ENCODE data around the gene SLC36A2.
"Not testable (repeated sequence)": the region's sequence is repeated elsewhere in the genome, so short reads cannot be mapped to it uniquely, and the experiment has no call there.

Gene SLC36A2

DNA sequence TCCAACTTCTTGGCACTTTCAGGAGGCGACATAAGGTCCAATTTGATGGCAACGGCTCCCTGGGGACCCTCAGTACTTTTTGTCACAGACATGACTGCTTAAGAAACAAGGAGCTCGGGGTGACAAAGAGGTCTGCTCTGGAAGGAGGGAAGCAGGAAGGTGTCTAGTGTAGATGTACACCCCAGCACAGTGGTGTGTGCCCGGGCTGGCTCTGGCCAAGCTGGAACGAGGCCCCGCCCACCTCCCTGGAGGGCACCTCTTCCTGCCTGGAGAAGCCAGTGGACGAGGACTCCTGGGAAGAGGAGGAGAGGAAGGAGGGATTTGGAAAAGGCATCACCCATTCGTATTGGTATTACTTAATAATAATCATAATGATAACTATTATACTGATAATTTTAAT lies at the start of gene SLC36A2:
SLC36A2 (minus strand) TSS at position 191 of the 400 bp plus-strand sequence; CDS start at position 92, 99 bp downstream.
- no peak for DNase-seq

DNA sequence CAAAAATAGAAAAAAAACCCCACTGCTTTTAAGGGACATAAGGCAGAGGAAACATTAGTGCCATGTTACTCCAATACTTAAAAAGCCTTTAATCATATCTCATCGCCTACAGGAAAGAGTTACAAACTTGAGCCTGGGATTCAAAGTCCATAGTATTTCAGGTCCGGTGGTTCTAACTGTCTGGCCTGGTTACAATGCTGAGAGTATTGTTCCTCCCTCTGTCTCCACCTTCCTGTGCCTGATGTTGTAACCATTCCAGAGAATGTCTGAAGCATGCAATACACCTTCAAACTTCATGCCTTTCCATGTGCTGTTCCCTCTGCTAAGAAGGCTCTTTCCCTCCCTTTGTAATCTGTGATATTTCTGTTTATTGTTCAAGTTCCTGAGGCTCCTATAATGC lies 41.6 kb upstream of the SLC36A2 start:
- no peak for DNase-seq

DNA sequence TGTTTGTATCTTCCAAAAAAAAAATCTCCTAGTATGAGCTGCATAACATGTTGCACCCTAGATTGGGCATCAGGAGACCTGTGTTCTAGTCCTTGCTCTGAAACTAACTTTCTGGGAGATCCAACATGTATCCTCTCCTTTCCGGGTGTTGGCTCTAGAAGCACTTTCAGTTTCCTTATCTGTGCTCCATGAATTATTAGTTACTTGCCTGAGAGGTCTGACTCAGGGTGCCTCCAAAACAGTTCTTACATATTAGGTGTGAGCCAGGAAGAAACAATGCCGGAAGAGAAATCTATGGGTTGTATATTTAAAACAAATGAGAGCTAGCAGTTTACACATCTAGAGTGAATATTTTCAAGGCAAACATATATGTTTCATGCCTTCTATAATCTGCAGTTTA lies 36.7 kb upstream of the SLC36A2 start:
- DNase-seq, result no peak

DNA sequence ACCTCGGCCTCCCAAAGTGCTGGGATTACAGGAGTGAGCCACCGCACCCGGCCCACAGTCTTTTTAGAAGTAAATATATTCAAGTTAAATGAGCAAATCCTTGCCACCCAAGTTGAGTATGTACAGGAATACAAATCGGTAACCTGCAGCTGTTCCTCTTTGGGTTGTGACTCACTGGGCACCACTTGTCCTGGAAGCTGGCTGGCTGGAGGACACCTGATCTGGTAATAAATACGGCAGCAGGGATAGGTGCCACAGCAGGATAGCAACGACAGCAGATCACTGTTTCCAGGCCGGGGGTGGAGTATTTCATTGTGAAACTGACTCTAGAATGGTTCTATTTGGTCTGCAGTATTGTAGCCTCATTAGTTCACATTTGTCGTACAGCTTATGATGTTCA lies 35.7 kb upstream of the SLC36A2 start:
- no peak for DNase-seq

DNA sequence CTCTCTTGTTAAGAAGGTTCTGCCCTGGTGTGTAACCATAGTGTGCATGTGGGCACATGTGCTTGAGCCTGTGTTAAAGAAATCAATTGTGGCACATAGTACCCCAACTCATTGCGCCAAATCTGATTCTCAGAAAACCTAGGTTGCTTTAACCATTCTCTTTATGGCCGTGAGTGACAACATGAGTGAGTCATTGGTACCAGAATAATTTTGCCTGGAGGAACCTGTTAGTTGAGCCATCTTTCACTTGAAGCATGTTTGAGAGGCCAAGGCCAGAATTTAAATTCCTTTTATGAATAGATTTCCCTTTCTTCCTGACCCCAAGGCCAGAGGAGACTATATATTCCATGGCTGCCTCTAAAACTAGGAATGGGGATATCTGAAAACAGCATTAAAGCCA lies 35.2 kb upstream of the SLC36A2 start:
- DNase-seq, result no peak

DNA sequence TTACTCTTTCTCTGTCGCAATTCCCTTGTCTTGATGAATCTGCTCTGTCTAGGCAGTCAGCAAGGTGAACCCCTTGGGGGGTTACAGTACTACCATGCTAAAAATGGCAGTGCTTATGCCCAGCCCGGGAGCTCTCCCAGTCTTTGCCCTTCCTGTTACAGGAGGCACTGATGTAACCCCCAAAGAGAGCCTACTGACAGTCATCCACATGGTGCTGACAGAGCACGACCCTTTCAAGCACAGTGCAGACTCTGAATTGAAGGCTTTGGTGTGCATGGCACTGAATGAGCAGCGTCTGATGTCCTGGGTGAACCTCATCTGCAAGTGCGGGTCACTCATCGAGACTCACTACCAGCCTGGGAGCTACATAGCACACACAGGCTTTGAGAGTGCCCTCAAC lies 34.5 kb upstream of the SLC36A2 start:
- DNase-seq, result no peak

DNA sequence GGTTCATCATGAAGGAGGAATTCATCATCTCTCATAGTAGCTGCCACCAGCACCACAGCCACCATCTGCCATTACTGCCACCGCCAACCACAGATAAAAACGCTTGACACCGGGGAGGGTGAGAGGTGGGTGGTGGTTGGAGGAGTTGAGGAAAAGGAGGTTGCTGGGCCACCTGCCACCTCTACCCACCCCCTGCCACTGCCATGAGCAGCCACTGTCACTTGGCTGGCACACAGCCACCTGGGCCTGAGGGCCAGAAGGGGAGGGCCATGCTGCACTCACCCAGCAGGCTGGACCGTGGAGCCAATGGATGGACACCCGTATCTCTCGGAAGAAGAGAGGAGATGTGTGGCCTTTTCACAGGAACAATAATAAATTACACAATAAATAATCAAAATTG lies 31.3 kb upstream of the SLC36A2 start:
- no peak for DNase-seq

DNA sequence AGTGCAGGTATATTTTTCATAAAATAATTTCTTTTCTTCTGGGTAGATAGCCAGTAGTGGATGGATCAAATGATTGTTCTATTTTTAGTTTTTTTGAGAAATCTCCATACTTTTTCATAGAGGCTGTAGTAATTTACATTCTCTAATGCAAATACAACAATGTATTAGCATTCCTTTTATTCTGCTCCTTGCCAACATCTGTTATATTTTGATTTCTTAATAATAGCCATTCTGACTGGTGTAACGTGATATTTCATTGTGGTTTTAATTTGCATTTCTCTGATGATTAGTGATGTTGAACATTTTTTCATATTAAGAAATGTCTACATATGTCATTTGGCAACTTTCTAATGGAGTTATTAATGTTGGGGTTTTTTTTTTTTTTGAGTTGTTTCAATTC lies 27.2 kb upstream of the SLC36A2 start:
- no peak for DNase-seq

DNA sequence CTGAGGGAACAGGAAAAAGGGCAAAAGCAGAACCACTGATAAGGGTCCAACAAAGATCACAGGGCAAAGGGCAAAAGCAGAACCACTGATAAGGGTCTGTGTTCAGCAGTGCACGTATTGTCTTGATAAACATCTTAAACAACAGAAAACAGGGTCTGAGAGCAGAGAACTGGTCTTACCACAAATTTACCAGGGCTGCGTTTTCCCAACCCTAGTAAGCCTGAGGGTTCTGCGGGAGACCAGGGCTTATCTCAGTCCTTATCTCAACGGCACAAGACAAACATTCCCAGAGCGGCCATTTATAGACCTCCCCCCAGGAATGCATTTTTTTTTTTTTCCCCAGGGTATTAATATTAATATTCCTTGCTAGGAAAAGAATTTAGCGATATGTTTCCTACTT lies 19.7 kb upstream of the SLC36A2 start:
- DNase-seq, result not testable (repeated sequence)

DNA sequence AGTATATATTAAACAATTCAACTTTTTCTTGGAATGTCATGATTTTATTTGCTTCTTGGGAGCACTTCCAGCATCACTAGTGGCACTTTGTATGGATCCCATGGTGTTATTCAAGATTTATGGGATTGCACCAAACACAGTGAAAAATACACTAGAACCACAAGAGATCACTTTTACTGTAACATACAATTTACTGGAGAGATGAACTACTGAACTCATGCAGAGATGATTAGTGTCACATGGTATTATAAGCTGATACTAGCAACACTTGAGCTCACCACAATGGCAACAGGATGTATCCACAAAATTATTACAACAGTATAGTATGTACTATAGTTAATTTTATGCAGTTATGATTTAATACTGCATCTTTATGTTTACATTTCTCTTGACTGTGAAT lies 16.3 kb upstream of the SLC36A2 start:
- no peak for DNase-seq

DNA sequence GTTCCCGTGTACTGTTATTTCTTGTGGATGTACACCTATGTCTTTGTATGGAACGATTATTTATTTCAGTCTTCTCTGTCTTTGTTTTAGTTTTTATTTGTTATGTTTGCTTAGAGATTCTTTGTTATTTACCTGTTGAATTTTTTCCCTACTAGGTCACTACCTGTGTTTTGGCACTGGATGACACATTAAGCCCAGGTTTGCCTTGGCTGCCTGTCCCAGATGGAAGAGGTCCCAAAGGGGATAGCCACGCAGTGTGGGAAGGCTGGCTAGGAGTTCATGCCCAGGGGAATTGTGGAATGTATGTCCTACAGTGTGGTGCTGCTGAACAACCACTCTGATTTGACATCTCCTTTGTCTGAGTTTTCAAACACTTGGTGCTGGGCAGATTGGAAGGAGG lies 15.6 kb upstream of the SLC36A2 start:
- DNase-seq, result no peak

DNA sequence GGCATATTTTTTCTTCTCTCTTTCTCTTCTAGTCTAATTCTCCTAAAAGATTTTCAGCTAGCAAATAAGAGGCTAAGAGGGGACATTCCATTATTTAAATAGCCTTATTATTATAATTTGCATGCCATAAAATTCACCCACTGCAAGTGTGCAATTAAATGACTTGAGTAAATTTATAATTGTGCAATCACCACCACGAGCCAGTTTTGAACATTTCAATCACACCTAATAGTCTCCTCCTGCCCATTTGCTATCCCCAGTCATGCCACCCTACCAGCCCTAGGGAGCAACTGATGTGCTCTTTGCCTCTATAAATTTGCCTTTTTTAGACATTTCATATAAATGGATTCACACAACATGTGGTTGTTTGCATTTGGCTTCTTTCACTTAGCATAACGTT lies 12.0 kb upstream of the SLC36A2 start:
- DNase-seq, result no peak

DNA sequence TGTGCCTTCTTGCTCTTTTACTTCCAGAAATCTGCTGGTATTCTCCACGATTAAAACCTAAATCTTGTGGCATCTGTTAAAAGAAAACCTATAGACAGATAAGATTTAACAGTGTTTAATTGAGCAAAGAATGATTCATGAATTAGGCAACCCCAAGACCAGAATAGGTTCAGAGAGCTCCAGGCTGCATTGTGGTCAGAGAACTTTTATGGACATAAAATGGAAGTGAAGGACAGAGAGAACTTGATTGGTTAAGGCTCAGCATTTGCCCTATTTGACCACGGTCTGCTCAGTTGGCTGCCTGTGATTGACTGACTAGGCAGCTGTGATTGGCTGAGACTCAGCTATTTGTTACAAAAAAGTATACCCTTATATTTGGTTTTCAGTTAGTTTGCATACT lies 10.4 kb upstream of the SLC36A2 start:
- no peak for DNase-seq

DNA sequence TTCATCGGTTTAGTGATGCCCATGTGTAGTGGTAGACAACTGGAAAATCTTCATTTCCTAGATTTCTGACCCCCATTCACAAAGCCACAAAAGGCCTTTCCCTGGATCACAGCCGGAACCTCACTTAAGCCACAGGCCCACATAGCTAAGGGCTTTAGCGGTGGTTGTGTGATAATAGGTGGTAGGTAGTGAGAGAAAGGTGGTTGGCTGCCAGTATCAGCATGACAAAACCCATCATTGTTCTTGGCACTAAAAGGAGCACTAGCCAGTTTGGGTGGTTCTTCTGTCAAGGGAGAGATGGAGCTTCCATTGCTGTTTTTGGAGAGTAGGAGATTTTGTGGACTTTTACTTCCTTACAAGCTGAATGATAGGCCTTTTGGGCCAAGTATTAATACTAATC lies 9.7 kb upstream of the SLC36A2 start:
- DNase-seq, result no peak

DNA sequence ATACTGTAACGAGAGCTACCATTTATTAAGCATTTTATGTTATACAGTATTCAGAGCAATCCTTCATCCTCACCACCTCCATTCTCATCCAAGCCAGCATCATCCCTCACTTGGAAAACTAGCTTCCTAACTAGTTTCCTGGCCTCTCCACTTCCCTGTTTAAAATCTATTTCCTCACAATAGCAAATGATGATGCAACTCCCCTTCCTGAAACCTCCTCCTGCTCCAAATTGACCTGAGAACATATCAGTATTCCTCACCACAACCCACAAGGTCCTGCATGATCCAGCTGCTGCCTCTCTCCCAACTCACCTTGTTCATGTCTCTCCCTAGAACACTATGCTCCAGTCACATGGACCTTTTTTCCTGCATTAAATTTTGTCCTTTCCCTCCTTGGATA lies 4.3 kb upstream of the SLC36A2 start:
- DNase-seq, result no peak

DNA sequence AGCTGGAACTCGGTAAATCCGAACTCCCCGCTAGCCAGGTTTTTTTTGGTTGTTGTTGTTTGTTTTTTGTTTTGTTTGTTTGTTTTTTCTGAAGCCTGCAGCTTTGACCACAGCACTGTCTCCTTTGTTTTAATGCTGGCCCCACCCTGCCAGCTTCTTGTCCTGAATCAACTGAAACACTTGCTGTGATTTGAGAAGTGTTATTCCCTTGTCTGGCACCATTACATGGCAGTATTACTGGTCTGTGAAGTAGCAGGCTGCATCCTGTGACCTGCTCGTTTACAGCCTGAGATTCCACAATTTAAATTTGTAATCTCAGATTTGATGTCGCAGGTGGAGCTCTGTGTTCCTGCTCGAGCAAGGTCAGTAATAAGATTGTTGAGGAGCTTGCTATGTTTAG lies 1.4 kb upstream of the SLC36A2 start:
- no peak for DNase-seq

DNA sequence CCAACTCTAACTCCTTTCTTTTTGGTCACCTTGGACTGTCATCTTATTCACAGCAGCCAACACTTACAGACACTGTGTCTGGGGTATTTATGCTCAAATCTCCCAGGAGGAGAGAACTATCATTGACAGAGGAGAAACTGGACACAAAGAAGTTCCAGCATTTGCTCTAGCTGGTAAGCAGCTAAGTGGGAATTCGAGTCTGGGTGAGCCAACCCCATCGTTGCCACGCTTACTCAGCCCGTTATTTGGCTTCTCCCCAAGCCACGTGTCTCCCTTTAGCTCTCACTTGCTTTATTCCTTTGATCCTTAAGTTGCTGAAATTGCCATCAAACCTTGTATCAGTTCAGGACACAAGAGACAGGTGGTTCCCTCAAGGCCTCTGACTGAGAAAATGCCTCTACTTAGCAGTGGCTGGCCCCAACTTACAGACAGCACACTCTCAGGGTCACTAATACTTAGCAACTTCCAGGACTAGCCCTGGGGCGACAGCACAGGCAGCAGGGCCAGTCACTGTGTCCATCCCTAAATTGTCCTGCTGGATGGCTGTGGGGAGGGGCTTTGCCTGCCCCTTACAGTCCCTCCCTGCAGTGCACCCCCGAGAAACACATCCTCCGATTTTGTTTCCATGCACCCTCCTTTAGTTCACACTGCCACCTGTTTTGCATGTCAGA lies 1.4 kb downstream of the SLC36A2 start:
- DNase-seq, result no peak

DNA sequence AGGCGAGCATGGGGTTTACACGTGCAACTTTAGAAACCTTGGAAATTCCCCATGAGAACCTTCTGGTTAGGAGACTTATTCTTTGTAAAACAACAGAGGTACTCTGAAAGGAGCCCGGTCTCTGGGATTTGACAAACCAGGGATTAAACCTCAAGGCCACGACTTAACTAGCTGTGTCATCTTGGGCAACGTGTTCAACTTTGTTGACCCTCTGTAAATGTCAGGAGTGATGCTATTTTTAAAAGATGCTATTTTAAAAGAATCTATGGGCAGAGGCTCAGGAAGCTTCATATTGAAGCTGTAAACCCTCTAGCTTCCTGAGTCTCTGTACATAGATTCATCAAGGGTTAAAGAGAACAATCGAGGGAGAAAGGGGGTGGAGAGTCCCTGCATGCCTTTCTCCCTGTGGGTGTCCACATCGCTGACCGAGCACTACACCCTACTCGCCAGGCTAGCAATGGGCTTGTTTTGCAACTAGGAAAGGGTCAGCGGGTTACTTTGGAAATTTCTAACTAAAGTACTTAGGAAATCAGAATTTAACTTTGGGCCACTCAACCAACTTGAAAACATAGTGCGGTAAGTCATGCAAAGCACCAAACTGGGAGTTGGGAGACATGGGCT lies 2.1 kb downstream of the SLC36A2 start:
- DNase-seq, result no peak

DNA sequence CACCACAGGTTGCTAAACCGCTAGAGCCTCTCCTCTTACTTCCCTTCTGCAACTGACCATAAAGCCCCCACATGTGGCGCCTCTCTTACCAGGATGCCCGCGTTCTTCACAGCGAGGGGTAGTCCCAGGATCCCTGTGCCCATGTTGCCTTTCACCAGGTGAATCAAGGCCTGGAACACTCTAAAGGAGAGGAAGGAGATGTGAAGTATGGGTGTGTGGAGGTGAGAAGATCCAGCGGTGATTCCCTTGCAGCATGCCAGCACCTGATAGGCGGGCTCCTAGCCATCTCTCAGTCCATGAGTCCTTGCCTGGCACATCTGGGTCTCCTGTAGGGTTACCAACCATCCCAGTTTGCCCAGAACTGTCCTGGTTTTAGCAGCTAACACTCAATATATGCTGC lies 3.3 kb downstream of the SLC36A2 start:
- DNase-seq, result no peak

DNA sequence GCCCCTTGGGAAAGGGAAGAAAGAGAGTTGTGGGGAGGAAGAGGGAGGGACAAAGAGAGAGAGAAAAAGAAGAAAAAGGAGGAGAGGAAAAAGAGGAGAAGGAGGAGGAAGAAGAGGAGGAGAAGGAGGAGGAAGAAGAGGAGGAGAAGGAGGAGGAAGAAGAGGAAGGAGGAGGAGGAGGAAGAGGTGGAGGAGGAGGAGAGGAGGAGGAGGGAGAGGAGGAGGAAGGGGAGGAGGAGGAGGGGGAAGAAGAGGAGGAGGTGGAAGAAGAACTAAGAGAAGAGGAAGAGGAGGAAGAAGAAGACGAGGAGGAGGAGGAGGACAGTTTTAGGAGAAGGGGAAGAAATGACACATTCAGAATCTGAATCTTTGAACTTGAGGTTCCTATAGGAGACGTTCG lies 7.4 kb downstream of the SLC36A2 start:
- DNase-seq, result no peak

DNA sequence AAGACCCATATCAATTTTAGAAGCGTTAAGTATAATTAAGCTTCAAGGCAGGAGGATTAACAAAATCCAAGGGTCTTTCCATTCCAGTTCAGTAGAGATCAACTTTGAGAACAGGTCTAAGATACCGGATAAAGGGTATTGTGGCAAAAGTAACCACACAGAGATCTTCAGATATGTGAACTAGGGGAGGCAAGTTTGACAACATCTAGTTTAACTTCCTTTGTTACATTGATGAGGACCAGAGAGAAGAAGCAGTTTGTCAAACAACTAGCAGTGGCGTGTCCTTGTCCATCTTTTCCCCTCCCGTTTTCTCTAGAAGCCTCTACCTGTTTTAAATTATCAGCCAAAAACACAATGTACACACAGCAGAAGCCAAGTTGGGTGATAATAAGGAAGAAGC lies 8.6 kb downstream of the SLC36A2 start:
- no peak for DNase-seq

DNA sequence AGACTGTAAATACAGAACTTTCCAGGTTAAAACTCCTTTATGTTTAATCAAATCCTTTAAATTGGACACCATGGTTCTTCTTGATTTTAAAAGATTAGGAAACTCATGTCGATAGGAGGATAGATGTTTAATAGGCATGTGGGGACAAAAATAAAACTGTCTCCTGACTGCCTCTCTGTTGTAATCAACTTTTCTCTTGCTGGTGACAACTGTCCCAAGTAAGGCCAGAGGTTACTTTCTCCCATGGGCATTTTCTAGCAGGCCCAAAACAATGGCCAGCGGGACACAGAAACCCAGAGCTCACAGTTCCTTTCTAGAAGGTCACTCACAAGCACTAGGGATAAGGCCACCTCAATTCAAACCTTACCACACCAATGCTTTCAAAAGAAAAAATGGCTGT lies 14.5 kb downstream of the SLC36A2 start:
- DNase-seq, result no peak

DNA sequence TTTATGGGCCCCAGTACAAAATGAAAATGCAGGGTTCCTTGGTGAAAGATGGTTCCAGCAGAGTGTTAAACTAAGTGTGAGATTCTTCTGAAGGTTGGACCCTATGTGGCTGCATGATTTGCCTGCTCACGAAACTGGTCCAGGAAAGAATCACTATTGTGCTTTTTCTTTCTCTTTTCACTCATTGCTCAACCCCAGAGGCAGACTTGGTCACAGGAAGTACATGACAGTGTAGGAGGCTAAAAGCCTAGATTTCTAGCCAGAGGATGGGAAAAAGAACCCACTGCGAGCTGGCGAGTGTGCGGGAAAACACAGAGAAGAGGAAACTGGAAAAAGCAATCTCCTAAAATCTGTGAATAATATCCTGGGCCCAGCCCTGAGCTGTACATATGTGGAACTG lies 18.6 kb downstream of the SLC36A2 start:
- DNase-seq, result no peak

DNA sequence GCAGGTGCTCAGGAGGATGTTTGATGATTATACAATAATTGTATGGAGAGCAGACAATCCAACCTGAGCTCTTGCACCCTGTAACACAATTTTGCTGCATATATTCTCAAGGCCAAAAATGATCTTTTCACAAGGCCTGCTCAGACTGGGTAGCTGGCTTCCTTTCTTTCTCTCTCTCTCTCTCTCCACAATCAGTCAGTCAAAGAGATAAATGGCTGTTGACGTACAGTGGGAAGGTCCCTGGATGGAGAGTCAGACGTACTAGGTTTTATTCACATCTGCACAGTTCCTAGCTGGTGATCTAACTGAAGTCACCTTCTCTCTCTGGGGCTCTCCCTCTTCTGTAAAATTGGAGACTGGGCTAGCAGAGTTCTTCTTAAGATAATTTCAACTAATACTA lies 19.8 kb downstream of the SLC36A2 start:
- no peak for DNase-seq

DNA sequence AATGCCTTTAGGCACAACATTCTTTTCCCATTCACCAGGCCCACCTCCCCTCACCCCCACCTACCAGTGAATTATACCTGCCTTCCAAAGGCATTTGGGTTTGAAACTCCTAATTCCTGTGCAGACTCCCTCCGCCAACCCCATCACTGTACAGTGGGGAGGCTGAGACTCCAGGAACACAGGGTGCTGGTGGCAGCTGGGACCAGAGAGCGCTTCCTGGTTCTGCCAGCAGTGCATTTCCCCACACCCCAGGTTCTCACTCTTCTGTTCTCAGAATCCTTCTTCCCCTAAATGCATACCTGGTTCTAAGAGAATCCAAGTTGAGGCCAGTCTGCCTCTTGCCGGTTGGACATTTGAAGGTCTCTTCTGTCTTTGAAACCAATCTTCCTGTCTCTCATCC lies 21.1 kb downstream of the SLC36A2 start:
- DNase-seq, result no peak
